ENCODE data around the gene PAM. TPM values are rescaled to one million over a fixed set of nuclear protein-coding genes. Genes with fewer than 3 reads are reported as not detected.
"Not testable (repeated sequence)": the region's sequence is repeated elsewhere in the genome, so short reads cannot be mapped to it uniquely, and the experiment has no call there.

The PAM gene
- total RNA-seq, 1 donor from 2014 or later: 940 TPM

- DNase-seq (ENCODE audit: low spot score in 2 of 2): no peak
- H3K4me1 ChIP-seq: peaks cover 0 to 5% of the 10 kb centered on the region in 2 donors
- no peak for TF ChIP-seq CTCF (IDR thresholded peaks at IDR 0.05)
- H3K4me3 ChIP-seq: no peak overlapping the region
- H3K36me3 ChIP-seq: peaks cover 0 to 13% of the 10 kb centered on the region in 2 donors
- intact Hi-C loops (cut with DNase I): no loop called here
- H3K27ac ChIP-seq: no peak overlapping the region
- H3K27me3 ChIP-seq: no peaks in the 10 kb centered on the region
- no peaks in the 10 kb centered on the region for H3K9me3 ChIP-seq
These were observed 243.1 kb downstream of the PAM start for GRCh38 chr5:102998224-102998623.

GRCh38 chr5:102999191-102999590, 244.1 kb downstream of the PAM start:
- Histone ChIP-seq H3K27ac (no peak overlapping the region), H3K4me1 (peaks cover 0 to 4% of the 10 kb centered on the region in 2 donors), H3K27me3 (no peaks in the 10 kb centered on the region), H3K9me3 (no peaks in the 10 kb centered on the region), H3K4me3 (no peak overlapping the region), H3K36me3 (peaks cover 0 to 20% of the 10 kb centered on the region in 2 donors)
- DNase-seq (ENCODE audit: low spot score in 2 of 2): no peak
- no peak for TF ChIP-seq CTCF (IDR thresholded peaks at IDR 0.05)
- intact Hi-C loops (cut with DNase I): no loop called here

GRCh38 chr5:102999621-103000020, 244.5 kb downstream of the PAM start:
- H3K27me3 ChIP-seq; H3K27ac ChIP-seq; H3K4me1 ChIP-seq; H3K9me3 ChIP-seq; H3K4me3 ChIP-seq; DNase-seq (ENCODE audit: low spot score in 2 of 2); intact Hi-C loops (cut with DNase I): not testable (repeated sequence)
- H3K36me3 ChIP-seq: peaks cover 0 to 21% of the 10 kb centered on the region in 2 donors

GRCh38 chr5:103000089-103000488, 245.0 kb downstream of the PAM start:
- Histone ChIP-seq H3K4me1 (peaks cover 0 to 3% of the 10 kb centered on the region in 2 donors), H3K27me3 (no peaks in the 10 kb centered on the region), H3K4me3 (no peak overlapping the region), H3K27ac (no peak overlapping the region), H3K36me3 (peaks cover 0 to 21% of the 10 kb centered on the region in 2 donors), H3K9me3 (no peaks in the 10 kb centered on the region)
- TF ChIP-seq CTCF (IDR thresholded peaks at IDR 0.05): no peak
- no peak for DNase-seq (ENCODE audit: low spot score in 2 of 2)
- intact Hi-C loops (cut with DNase I): no loop called here

GRCh38 chr5:103003872-103004271, 248.8 kb downstream of the PAM start:
- Histone ChIP-seq H3K36me3 (peaks cover 7 to 43% of the 10 kb centered on the region in 2 donors), H3K9me3 (no peaks in the 10 kb centered on the region), H3K4me1 (no peaks in the 10 kb centered on the region), H3K27me3 (no peaks in the 10 kb centered on the region), H3K4me3 (no peak overlapping the region), H3K27ac (no peak overlapping the region)
- no peak for TF ChIP-seq CTCF (IDR thresholded peaks at IDR 0.05)
- no peak for DNase-seq (ENCODE audit: low spot score in 2 of 2)
- intact Hi-C loops (cut with DNase I): no loop called here

- H3K4me3 ChIP-seq: no peak overlapping the region
- H3K27ac ChIP-seq: no peak overlapping the region
- intact Hi-C loops (cut with DNase I): no loop called here
- DNase-seq (ENCODE audit: low spot score in 2 of 2): no peak
- H3K4me1 ChIP-seq: no peaks in the 10 kb centered on the region
- H3K9me3 ChIP-seq: no peaks in the 10 kb centered on the region
- peaks cover 7 to 36% of the 10 kb centered on the region in 2 donors for H3K36me3 ChIP-seq
- H3K27me3 ChIP-seq: no peaks in the 10 kb centered on the region
- no peak for TF ChIP-seq CTCF (IDR thresholded peaks at IDR 0.05)
These were observed 250.2 kb downstream of the PAM start for GRCh38 chr5:103005276-103005675.

Data from ascending aorta (tissue), 2 donors.